Measurements from ENCODE around the gene PCSK6. TPM values are rescaled to one million over a fixed set of nuclear protein-coding genes. Genes with fewer than 3 reads are reported as not detected.

The PCSK6 gene
- total RNA-seq, 1 donor from 2014 or later, result 8.4 TPM

DNA sequence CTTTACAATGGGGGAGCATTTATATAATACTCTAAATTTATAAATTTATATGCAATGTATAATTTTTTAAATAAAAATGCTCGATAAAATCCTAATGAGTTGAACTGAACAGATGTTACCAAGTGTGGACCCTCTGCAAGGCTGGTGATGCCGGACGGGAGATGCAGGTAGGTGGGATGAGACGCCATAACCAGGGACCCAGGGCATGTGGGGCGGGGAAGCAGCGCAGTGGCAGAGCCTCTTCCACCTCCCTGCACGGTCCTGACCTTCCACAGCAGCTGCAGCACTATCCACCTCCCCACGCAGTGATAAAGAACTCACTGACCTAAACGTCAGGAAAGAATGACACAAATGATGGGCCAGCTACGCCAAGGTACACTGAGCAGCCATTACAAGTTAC lies 12.8 kb downstream of the PCSK6 start:
- Histone ChIP-seq H3K4me3 (ENCODE audit: low read depth, low read length) (no peak overlapping the region), H3K36me3 (ENCODE audit: control insufficient read depth, insufficient read depth, low read length) (no peaks in the 10 kb centered on the region), H3K27me3 (ENCODE audit: control insufficient read depth, insufficient read depth, low read length) (no peaks in the 10 kb centered on the region)
- TF ChIP-seq, protein P1, sequence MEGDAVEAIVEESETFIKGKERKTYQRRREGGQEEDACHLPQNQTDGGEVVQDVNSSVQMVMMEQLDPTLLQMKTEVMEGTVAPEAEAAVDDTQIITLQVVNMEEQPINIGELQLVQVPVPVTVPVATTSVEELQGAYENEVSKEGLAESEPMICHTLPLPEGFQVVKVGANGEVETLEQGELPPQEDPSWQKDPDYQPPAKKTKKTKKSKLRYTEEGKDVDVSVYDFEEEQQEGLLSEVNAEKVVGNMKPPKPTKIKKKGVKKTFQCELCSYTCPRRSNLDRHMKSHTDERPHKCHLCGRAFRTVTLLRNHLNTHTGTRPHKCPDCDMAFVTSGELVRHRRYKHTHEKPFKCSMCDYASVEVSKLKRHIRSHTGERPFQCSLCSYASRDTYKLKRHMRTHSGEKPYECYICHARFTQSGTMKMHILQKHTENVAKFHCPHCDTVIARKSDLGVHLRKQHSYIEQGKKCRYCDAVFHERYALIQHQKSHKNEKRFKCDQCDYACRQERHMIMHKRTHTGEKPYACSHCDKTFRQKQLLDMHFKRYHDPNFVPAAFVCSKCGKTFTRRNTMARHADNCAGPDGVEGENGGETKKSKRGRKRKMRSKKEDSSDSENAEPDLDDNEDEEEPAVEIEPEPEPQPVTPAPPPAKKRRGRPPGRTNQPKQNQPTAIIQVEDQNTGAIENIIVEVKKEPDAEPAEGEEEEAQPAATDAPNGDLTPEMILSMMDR (IDR thresholded peaks at IDR 0.05; ENCODE audit: insufficient read depth, low read length, poor library complexity, severe bottlenecking), result no peak
- no peak for DNase-seq (ENCODE audit: low read depth)

DNA sequence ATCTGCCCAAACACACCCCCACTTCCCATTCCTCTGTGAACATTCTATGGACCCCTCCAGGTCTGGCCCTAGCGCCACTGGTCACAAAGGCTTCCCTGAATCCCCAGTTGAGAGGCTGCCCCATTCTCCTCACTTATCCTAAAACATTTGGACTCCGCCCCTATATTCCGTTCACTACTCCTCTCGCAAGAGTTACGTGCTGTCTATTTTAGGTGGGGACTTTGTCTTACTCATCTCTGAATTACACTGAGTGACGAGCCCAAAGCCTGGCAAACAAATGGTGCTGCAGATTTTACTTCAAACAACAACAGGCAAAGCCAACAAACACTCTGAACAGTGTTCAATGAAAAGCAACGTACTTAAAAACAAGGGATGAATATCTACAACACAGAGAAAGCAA lies 14.5 kb downstream of the PCSK6 start:
- no peak for DNase-seq (ENCODE audit: low read depth)
- TF ChIP-seq, protein P1 (IDR thresholded peaks at IDR 0.05; ENCODE audit: insufficient read depth, low read length, poor library complexity, severe bottlenecking), result no peak
- no peaks in the 10 kb centered on the region for H3K36me3 ChIP-seq (ENCODE audit: control insufficient read depth, insufficient read depth, low read length)
- H3K4me3 ChIP-seq (ENCODE audit: low read depth, low read length), result no peak overlapping the region
- no peaks in the 10 kb centered on the region for H3K27me3 ChIP-seq (ENCODE audit: control insufficient read depth, insufficient read depth, low read length)

DNA sequence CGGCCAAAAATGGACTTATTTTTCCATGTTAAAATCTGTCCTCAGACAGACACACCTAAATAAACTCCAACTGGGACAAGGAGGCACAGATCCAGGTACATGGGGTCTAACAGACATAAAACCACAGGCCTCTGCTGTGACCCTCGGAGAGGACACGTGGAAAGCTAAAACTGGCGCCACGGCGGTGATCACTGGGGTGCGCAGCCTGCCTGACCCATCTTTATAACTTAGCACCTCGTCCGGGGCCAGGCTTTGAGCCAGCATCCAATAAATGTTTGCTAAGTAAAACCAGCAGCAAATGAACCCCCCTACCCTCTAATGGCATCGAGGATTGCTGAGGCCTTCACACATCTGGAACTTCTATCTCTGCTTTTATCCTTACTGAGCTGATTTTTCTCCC lies 15.3 kb downstream of the PCSK6 start:
- Histone ChIP-seq H3K27me3 (ENCODE audit: control insufficient read depth, insufficient read depth, low read length) (no peaks in the 10 kb centered on the region), H3K4me3 (ENCODE audit: low read depth, low read length) (no peak overlapping the region), H3K36me3 (ENCODE audit: control insufficient read depth, insufficient read depth, low read length) (no peaks in the 10 kb centered on the region)
- TF ChIP-seq, protein P1 (IDR thresholded peaks at IDR 0.05; ENCODE audit: insufficient read depth, low read length, poor library complexity, severe bottlenecking), result no peak
- no peak for DNase-seq (ENCODE audit: low read depth)

DNA sequence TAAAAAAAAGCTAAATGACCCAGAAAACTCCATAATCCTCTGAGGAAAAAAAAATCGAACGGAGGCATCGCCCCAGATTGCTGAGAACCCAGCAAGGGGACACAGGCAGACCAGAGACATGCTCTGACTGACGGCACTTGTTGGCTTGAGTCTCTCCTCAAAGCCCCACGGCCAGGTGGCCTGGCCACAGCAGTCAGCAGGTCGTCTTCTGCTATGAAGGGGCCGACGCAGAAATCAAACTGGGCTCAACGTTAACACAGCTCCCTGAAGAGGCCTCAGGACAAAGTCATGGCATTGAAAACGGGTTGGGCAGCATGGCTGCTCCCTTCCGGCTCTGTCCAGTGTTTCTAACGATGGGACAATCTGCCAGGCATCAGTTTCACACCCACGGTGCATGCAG lies 17.5 kb downstream of the PCSK6 start:
- no peak overlapping the region for H3K4me3 ChIP-seq (ENCODE audit: low read depth, low read length)
- H3K27me3 ChIP-seq (ENCODE audit: control insufficient read depth, insufficient read depth, low read length), result no peaks in the 10 kb centered on the region
- DNase-seq (ENCODE audit: low read depth), result no peak
- no peaks in the 10 kb centered on the region for H3K36me3 ChIP-seq (ENCODE audit: control insufficient read depth, insufficient read depth, low read length)
- TF ChIP-seq, protein P1 (IDR thresholded peaks at IDR 0.05; ENCODE audit: insufficient read depth, low read length, poor library complexity, severe bottlenecking), result no peak

DNA sequence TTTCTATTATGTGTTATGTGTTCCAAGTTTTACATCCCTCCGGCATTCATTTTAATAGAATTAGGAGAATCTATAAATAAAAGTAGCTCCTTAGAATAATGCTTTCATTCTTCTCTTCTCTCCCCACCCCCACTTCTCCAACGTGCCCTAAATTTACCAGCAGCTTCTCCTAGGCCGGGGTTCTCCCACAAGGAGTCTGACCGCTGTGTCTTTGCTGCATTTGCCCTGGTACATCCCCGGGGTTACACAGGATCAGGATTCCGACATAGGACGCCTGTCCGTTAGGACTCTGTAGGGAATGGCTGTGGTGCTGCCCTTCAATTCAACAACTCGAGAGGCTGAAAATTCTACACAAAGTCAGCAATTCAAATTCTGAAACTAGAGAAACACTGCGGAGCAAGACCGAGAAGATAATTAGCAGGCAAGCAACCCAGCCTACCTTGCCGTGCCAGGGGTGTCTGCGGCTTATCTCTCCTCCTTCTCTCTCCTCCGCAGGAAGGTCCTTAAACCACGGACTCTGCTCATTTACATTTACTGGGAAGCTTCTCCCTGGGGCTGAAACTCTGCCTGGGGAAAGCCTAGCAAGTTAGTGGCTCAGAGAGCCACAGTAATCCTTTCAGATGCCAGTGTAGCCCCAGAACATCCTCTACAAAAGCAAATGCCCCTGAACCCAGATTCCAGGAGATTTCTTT lies 18.8 kb downstream of the PCSK6 start:
- Histone ChIP-seq H3K4me3 (ENCODE audit: low read depth, low read length) (no peak overlapping the region), H3K36me3 (ENCODE audit: control insufficient read depth, insufficient read depth, low read length) (no peaks in the 10 kb centered on the region), H3K27me3 (ENCODE audit: control insufficient read depth, insufficient read depth, low read length) (no peaks in the 10 kb centered on the region)
- DNase-seq (ENCODE audit: low read depth), result no peak
- TF ChIP-seq, protein P1 (IDR thresholded peaks at IDR 0.05; ENCODE audit: insufficient read depth, low read length, poor library complexity, severe bottlenecking), result no peak

Data from kidney epithelial cell (primary cell).